Mucosa of rectum (tissue), 2 donors: ENCODE results near the gene ADAM12.

Experiments
- H3K27ac ChIP-seq, 2 donors: one replicate each; pipeline ENCODE4 v1.7.0; 2013; ENCODE audit warnings: inconsistent platforms in 2 of 2, low read depth in 2 of 2, low read length in 2 of 2
- H3K27me3 ChIP-seq, 2 donors: one replicate each; pipeline ENCODE4 v1.7.0; 2013; ENCODE audit warnings: low read length in 2 of 2; ENCODE audit not compliant: control insufficient read depth in 2 of 2, insufficient read depth in 2 of 2
- H3K36me3 ChIP-seq, 2 donors: one replicate each; pipeline ENCODE4 v1.7.0; 2013; ENCODE audit warnings: low read length in 2 of 2; ENCODE audit not compliant: control insufficient read depth in 2 of 2, insufficient read depth in 2 of 2
- H3K4me1 ChIP-seq, 2 donors: one replicate each; pipeline ENCODE4 v1.7.0; 2013; ENCODE audit warnings: low read length in 2 of 2, mild to moderate bottlenecking in 1 of 2; ENCODE audit not compliant: control insufficient read depth in 2 of 2, insufficient read depth in 2 of 2
- H3K4me3 ChIP-seq, 2 donors: one replicate each; pipeline ENCODE4 v1.7.0; 2013; ENCODE audit warnings: low read length in 2 of 2
- H3K9ac ChIP-seq, 2 donors: one replicate each; pipeline ENCODE4 v1.7.0; 2013; ENCODE audit warnings: low read length in 2 of 2, low read depth in 1 of 2, mild to moderate bottlenecking in 1 of 2
- H3K9me3 ChIP-seq, 2 donors: one replicate each; pipeline ENCODE4 v1.7.0; 2013; ENCODE audit warnings: low read length in 2 of 2; ENCODE audit not compliant: control insufficient read depth in 2 of 2
- donor health status: healthy.
- donor health status: Normal muscosa, but diverticular disease.

Gene ADAM12

DNA sequence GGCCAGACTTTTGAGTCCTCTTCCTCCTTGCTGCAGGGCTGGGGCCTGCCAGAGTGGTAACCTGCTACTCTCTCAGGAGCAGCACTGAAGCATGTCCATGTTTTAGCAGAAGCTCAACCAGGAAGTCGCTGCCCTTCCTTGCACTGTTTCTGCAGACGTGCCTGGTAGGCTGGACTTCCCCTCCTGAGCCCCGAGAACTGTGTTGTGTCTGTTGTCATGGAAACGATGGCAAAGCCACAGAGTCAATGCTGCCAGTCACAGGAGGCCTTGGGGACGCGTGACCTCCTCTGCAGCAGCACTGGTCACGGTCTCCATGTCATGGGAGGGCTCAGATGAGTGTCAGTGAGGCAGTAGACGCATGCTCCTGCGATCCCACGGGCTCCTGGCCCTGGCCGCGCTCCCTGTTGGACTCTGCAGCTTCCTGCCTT is 346.5 kb downstream of the ADAM12 start:
- no peaks in the 10 kb centered on the region for H3K9me3 ChIP-seq
- H3K4me1 ChIP-seq, result peaks cover 0 to 2% of the 10 kb centered on the region in 2 donors
- peak overlapping the region; percentile 32 to 39 for H3K9ac ChIP-seq
- H3K27me3 ChIP-seq, result no peaks in the 10 kb centered on the region
- H3K27ac ChIP-seq, result peak overlapping the region; percentile 35 to 48
- no peaks in the 10 kb centered on the region for H3K36me3 ChIP-seq
- H3K4me3 ChIP-seq, result peak overlapping the region; percentile 31 to 38

DNA sequence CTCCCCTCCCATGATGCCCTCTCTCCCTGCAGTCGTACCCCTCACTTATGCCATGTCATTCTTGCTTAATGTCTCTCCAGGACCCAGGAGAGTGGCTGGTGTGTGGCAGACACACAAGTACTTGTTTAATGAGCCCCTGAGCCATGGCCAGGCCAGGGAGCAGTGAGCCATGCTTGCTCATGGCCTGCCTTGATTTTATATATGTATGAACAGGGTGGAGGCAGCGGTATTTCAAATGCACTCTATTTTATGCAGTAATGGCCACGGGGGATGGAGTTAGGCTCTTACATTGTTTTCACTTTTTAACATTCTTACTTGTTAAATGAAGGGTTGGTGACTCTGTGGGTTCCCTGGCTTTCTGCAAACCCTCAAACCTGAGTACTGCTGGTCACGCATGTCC is 347.2 kb downstream of the ADAM12 start:
- H3K36me3 ChIP-seq, result no peaks in the 10 kb centered on the region
- H3K27ac ChIP-seq, result no peak overlapping the region
- H3K27me3 ChIP-seq, result no peaks in the 10 kb centered on the region
- H3K9me3 ChIP-seq, result no peaks in the 10 kb centered on the region
- no peak overlapping the region for H3K4me3 ChIP-seq
- H3K9ac ChIP-seq, result no peak overlapping the region
- peaks cover 0 to 2% of the 10 kb centered on the region in 2 donors for H3K4me1 ChIP-seq

DNA sequence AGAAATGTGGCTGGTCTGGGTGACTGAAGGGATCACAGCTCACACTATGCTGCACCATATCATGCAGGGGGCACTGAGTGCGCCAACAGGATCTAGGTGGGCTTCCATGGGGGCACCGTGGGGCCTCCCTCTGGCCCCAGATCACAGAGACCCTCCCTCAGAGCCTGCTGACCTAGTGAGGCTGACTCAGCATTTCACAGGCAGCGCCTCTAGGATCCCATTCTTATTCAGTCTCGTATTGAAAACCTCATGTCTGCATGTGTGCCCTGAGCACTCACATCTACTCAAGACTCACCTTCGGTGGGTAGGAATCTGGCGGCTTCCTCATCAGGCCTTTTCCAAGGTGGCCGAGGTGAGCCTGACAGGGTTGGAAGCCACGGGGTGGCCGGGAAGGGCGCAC is 350.3 kb downstream of the ADAM12 start:
- Histone ChIP-seq H3K27me3 (no peaks in the 10 kb centered on the region), H3K36me3 (no peaks in the 10 kb centered on the region), H3K4me3 (no peak overlapping the region), H3K27ac (no peak overlapping the region), H3K9ac (no peak overlapping the region), H3K9me3 (peaks cover 0 to 3% of the 10 kb centered on the region in 2 donors), H3K4me1 (peaks cover 0 to 2% of the 10 kb centered on the region in 2 donors)

GRCh38 chr10:126036515-126036914 is 351.8 kb downstream of the ADAM12 start:
- Histone ChIP-seq H3K27ac (no peak overlapping the region), H3K4me1 (no peaks in the 10 kb centered on the region), H3K36me3 (no peaks in the 10 kb centered on the region), H3K9me3 (peaks cover 0 to 3% of the 10 kb centered on the region in 2 donors), H3K4me3 (no peak overlapping the region), H3K27me3 (no peaks in the 10 kb centered on the region), H3K9ac (no peak overlapping the region)

GRCh38 chr10:126034586-126034985 is 353.7 kb downstream of the ADAM12 start:
- no peak overlapping the region for H3K27ac ChIP-seq
- H3K9ac ChIP-seq, result no peak overlapping the region
- H3K9me3 ChIP-seq, result peaks cover 0 to 3% of the 10 kb centered on the region in 2 donors
- no peaks in the 10 kb centered on the region for H3K27me3 ChIP-seq
- no peak overlapping the region for H3K4me3 ChIP-seq
- no peaks in the 10 kb centered on the region for H3K36me3 ChIP-seq
- H3K4me1 ChIP-seq, result no peaks in the 10 kb centered on the region

DNA sequence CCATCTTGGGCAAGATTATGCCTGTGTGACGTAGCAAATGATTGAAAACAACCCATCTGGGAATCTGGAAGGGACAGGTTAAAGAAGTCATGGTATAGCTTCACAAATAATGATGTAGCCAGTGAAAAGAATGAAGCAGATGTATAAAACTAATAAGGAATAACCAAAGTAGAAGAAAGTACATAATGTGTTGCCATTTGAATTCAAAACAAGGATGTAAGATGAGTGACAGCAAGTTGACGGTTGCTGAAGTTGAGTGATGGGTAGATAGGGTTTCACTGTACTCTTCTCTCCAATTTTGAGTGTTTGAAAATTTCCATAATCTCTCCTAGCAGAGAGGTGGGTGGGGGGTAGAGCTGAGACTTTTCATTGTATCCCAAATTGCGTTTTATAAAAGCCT is 358.3 kb downstream of the ADAM12 start:
- H3K9ac ChIP-seq, result no peak overlapping the region
- no peak overlapping the region for H3K4me3 ChIP-seq
- H3K4me1 ChIP-seq, result no peaks in the 10 kb centered on the region
- no peaks in the 10 kb centered on the region for H3K36me3 ChIP-seq
- H3K27ac ChIP-seq, result no peak overlapping the region
- peaks cover 0 to 3% of the 10 kb centered on the region in 2 donors for H3K9me3 ChIP-seq
- no peaks in the 10 kb centered on the region for H3K27me3 ChIP-seq

- Histone ChIP-seq H3K36me3 (no peaks in the 10 kb centered on the region), H3K27me3 (no peaks in the 10 kb centered on the region), H3K9me3 (no peaks in the 10 kb centered on the region), H3K4me3 (no peak overlapping the region), H3K27ac (no peak overlapping the region), H3K4me1 (no peaks in the 10 kb centered on the region), H3K9ac (no peak overlapping the region)
These were observed 360.6 kb downstream of the ADAM12 start for GRCh38 chr10:126027692-126028091.

GRCh38 chr10:126022841-126023240 is 365.4 kb downstream of the ADAM12 start:
- no peaks in the 10 kb centered on the region for H3K27me3 ChIP-seq
- no peak overlapping the region for H3K27ac ChIP-seq
- H3K9ac ChIP-seq, result no peak overlapping the region
- no peaks in the 10 kb centered on the region for H3K4me1 ChIP-seq
- H3K36me3 ChIP-seq, result no peaks in the 10 kb centered on the region
- no peaks in the 10 kb centered on the region for H3K9me3 ChIP-seq
- no peak overlapping the region for H3K4me3 ChIP-seq

DNA sequence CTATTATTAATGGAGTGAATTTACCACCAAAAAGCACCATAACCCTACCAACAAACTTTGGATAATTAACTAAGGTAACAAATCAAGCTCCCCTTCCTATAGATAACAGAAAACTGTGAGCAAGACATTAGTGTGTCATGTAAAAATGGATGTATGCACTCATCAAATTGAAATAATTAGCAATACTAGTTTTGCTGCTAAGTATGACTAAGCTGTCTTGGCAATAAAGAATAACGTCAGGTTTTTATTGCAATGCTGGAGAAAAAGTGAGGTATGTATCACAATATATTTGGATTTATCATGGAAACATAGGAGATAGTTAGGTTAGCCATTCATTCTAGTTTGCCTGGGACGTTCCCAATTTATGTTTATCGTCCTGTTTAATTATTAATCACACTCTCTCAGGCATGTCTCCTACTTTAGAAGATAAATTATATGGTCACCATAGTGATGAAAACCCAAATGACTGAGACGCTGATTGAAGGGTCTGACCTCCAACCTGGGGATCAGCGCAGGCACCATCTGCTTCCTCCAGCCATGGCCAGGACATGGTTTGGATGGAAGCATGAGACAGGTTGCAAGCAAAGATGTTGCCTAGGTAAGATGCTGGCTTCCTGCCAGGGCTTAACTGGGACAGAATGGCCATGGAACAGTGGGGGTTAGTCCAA is 366.3 kb downstream of the ADAM12 start:
- Histone ChIP-seq H3K27ac (no peak overlapping the region), H3K27me3 (no peaks in the 10 kb centered on the region), H3K36me3 (no peaks in the 10 kb centered on the region), H3K9ac (no peak overlapping the region), H3K4me1 (no peaks in the 10 kb centered on the region), H3K9me3 (no peaks in the 10 kb centered on the region), H3K4me3 (no peak overlapping the region)

DNA sequence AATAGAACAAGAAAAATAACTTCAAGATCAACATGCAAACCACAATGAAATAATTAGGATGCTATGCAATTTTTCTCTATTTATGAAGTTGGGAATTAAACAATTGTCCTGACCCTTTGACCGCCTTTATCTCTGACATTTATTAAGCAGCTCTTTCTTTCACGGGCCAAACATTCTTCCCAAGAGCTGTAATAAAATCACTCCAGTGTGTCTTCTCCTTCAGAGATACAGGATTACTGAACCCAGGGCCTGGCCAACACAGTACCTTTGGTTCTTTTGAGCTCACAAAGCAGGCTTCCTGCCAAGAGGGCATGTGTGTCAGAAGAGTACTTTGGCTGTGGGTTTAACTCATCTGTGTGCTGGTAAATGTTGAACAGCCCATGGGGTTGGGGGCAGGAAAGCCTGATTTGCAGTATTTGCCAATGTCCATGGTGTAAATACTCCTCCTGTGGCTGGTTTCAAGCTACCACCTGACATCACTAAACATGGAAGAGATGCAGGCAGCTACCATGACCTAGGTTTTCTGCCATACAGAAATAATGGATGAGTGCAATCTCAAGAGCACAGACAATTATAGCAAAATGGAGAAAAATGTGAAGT is 370.2 kb downstream of the ADAM12 start:
- no peaks in the 10 kb centered on the region for H3K4me1 ChIP-seq
- H3K4me3 ChIP-seq, result no peak overlapping the region
- H3K36me3 ChIP-seq, result no peaks in the 10 kb centered on the region
- no peaks in the 10 kb centered on the region for H3K27me3 ChIP-seq
- H3K27ac ChIP-seq, result no peak overlapping the region
- no peak overlapping the region for H3K9ac ChIP-seq
- H3K9me3 ChIP-seq, result no peaks in the 10 kb centered on the region
